Endothelial cell of umbilical vein (primary cell): ENCODE data around the gene MED8. TPM values are rescaled to one million over a fixed set of nuclear protein-coding genes. Genes with fewer than 3 reads are reported as not detected.

ENCODE experiments used
- BruUV-seq: library from RNA; stranded (reverse); fragments of 400-500 nt; replicated peaks from 2 replicates; lab custom pipeline; 2021; lab: Mats Ljungman, UMichigan
- CTCF ChIA-PET: fragments of 300-600, 350-600 bp; sonication (Branson Sonifier 250); formaldehyde crosslinking; loops from one replicate; lab custom pipeline; 2021; ENCODE audit warnings: antibody characterized with exemption, inconsistent platforms; lab: Charles Lee
- POLR2A ChIA-PET: fragments of 300-600, 350-600 bp; sonication (Branson Sonifier 250); formaldehyde crosslinking; loops from one replicate; lab custom pipeline; 2021; ENCODE audit warnings: antibody characterized with exemption, inconsistent platforms; lab: Charles Lee
- DNase-seq: peaks from one replicate; pipeline ENCODE4 v3.0.0-alpha.2; 2011; ENCODE audit warnings: low read depth, low spot score
- FAIRE-seq: peaks from 2 replicates; lab custom pipeline; 2011; peaks lifted over from hg19 to GRCh38; lab: Jason Lieb, UNC
- H2AFZ ChIP-seq: 2 replicates; pipeline ENCODE4 v1.6.0; 2012; ENCODE audit warnings: low read depth, low read length, control low read depth, inconsistent platforms
- H3K27ac ChIP-seq: 2 replicates; pipeline ENCODE4 v1.5.1; 2011; ENCODE audit warnings: low read depth, mild to moderate bottlenecking, control low read depth, low read length, moderate library complexity; ENCODE audit not compliant: insufficient read depth
- H3K27me3 ChIP-seq, 2 experiments: 2 replicates each; pipeline versions ENCODE4 v1.6.0 to v1.6.1; 2011; ENCODE audit warnings: low read length in 2 of 2, mixed read lengths in 1 of 2; ENCODE audit not compliant: control insufficient read depth in 2 of 2, insufficient read depth in 2 of 2
- H3K36me3 ChIP-seq, 2 experiments: 2 replicates in 1 of 2; 3 replicates in 1 of 2; pipeline ENCODE4 v1.5.1; 2011; ENCODE audit warnings: low read length in 2 of 2, mild to moderate bottlenecking in 1 of 2, moderate library complexity in 1 of 2; ENCODE audit not compliant: control insufficient read depth in 2 of 2, insufficient read depth in 2 of 2; ENCODE audit errors: extremely low read depth in 1 of 2
- H3K4me1 ChIP-seq: 3 replicates; pipeline ENCODE4 v1.5.1; 2011; ENCODE audit warnings: mild to moderate bottlenecking, low read length; ENCODE audit not compliant: control insufficient read depth, insufficient read depth; ENCODE audit errors: extremely low read depth
- H3K4me2 ChIP-seq: 2 replicates; pipeline ENCODE4 v1.6.1; 2011; ENCODE audit warnings: low read length, control low read depth, mixed read lengths; ENCODE audit not compliant: insufficient read depth
- H3K4me3 ChIP-seq, 3 experiments: fragments of 200-600 bp in 1 of 3; sonication (generic), shearing (Covaris generic) in 1 of 3; replicated peaks in 1 of 3; 2 replicates each; pipeline ENCODE4 v1.5.1; 2011 to 2016; ENCODE audit warnings: control low read depth in 3 of 3, low read length in 3 of 3, mild to moderate bottlenecking in 2 of 3, inconsistent platforms in 1 of 3, low read depth in 1 of 3, moderate library complexity in 1 of 3; ENCODE audit not compliant: insufficient read depth in 1 of 3
- H3K79me2 ChIP-seq: 2 replicates; pipeline ENCODE4 v1.6.0; 2012; ENCODE audit warnings: low read length, inconsistent platforms; ENCODE audit not compliant: control insufficient read depth, insufficient read depth
- H3K9ac ChIP-seq: replicated peaks from 2 replicates; pipeline ENCODE3; 2011; ENCODE audit warnings: low read length, control low read depth; ENCODE audit not compliant: insufficient read depth; ENCODE audit errors: extremely low read depth
- H3K9me1 ChIP-seq: replicated peaks from 3 replicates; pipeline ENCODE4 v1.6.0; 2011; ENCODE audit warnings: mild to moderate bottlenecking, low read length; ENCODE audit not compliant: control insufficient read depth, insufficient read depth; ENCODE audit errors: extremely low read depth
- H3K9me3 ChIP-seq: replicated peaks from 2 replicates; pipeline ENCODE4 v1.5.1; 2012; ENCODE audit warnings: low read length, inconsistent platforms; ENCODE audit not compliant: control insufficient read depth, insufficient read depth
- H4K20me1 ChIP-seq: replicated peaks from 2 replicates; pipeline ENCODE3; 2011; ENCODE audit warnings: mild to moderate bottlenecking, low read length; ENCODE audit not compliant: control insufficient read depth, insufficient read depth; ENCODE audit errors: extremely low read depth
- CTCF ChIP-seq, 2 donors: IDR thresholded peaks; 1 replicate in 1 of 2; 2 replicates in 1 of 2; pipeline ENCODE4 v1.5.1; 2011; ENCODE audit warnings: low read length in 2 of 2, mild to moderate bottlenecking in 2 of 2, moderate library complexity in 2 of 2, control low read depth in 1 of 2, inconsistent platforms in 1 of 2, low read depth in 1 of 2; ENCODE audit not compliant: insufficient read depth in 1 of 2; ENCODE audit errors: extremely low read depth in 1 of 2
- EZH2 ChIP-seq: IDR thresholded peaks from 2 replicates; pipeline ENCODE4 v1.6.1; 2012; ENCODE audit warnings: borderline replicate concordance, low read depth, mild to moderate bottlenecking, moderate library complexity, low read length, inconsistent platforms; ENCODE audit not compliant: severe bottlenecking
- FOS ChIP-seq: IDR thresholded peaks from 2 replicates; pipeline ENCODE4 v1.6.1; 2011; ENCODE audit warnings: mild to moderate bottlenecking, low read length, moderate library complexity, borderline replicate concordance; ENCODE audit not compliant: insufficient read depth
- GATA2 ChIP-seq: IDR thresholded peaks from 2 replicates; pipeline ENCODE4 v1.7.0; 2011; ENCODE audit warnings: low read depth, mild to moderate bottlenecking, moderate library complexity, mixed read lengths, low read length; ENCODE audit not compliant: insufficient read length, insufficient read depth
- JUN ChIP-seq: IDR thresholded peaks from 2 replicates; pipeline ENCODE4 v1.6.1; 2011; ENCODE audit warnings: borderline replicate concordance, low read depth; ENCODE audit not compliant: insufficient read length, insufficient read depth
- MAX ChIP-seq: IDR thresholded peaks from 2 replicates; pipeline ENCODE4 v1.6.1; 2011; ENCODE audit not compliant: insufficient read depth, insufficient read length
- MYC ChIP-seq: IDR thresholded peaks from one replicate; pipeline ENCODE4 v1.6.1; 2011; ENCODE audit warnings: mild to moderate bottlenecking, low read depth, low read length
- POLR2A ChIP-seq: IDR thresholded peaks from 2 replicates; pipeline ENCODE4 v1.6.1; 2012; ENCODE audit warnings: low read depth, mild to moderate bottlenecking, control low read depth, low read length
- POLR2AphosphoS5 ChIP-seq: IDR thresholded peaks from 2 replicates; pipeline ENCODE4 v1.6.1; 2012; ENCODE audit warnings: low read depth, mild to moderate bottlenecking, control low read depth, low read length, moderate library complexity; ENCODE audit not compliant: insufficient read depth
- dilution Hi-C: fragments of 300-500 bp; cut with MboI; formaldehyde crosslinking; loops from one replicate; pipeline ENCODE4 v1.15.0; 2019; ENCODE audit warnings: low sequenced_read_pairs; ENCODE audit not compliant: extremely low pct_ligation_motif_present
- intact Hi-C: fragments of 100-400 bp; cut with micrococcal nuclease; formaldehyde crosslinking; loops from one replicate; pipeline ENCODE4 v1.10.0; 2022
- polyA plus RNA-seq, 4 experiments: library from polyadenylated mRNA; depleted of rRNA in 3 of 4; stranded (reverse) in 3 of 4; unstranded in 1 of 4; fragments of >200 nt; gene quantifications; 2 replicates each; pipeline versions ENCODE4 v1.2.1 to v1.2.3, GENCODE V29; 2011 to 2012; ENCODE audit warnings: missing spikeins in 1 of 4
- total RNA-seq: library from RNA; stranded (reverse); gene quantifications from 2 replicates; pipeline ENCODE4 v1.2.3, GENCODE V29; 2021

MED8 gene
- total and polyA plus RNA-seq, 2 donors (not counting 3 experiments of a cell fraction or from before 2014, with no cell fraction given) = 19.6 to 45.6 TPM

- H4K20me1 ChIP-seq = no peaks in the 10 kb centered on the region
- no TSS peak for BruUV-seq
- dilution Hi-C loops (no loop called here), intact Hi-C loops (loop anchor here (1.0 to 5.0 kb wide), 3 partner anchors 8 to 139 kb away; partner anchors contain the start of gene CDC20)
- no peak for DNase-seq
- FAIRE-seq = no peak
- ChIA-PET CTCF (no interaction called here), POLR2A (no interaction called here)
- H3K9ac ChIP-seq = peak overlapping the region; percentile 81
- no peaks in the 10 kb centered on the region for H3K9me1 ChIP-seq
- peak overlapping the region; percentile 70 to 85 (median 72) for H3K4me3 ChIP-seq
- peak overlapping the region; percentile 57 for H3K27ac ChIP-seq
- TF ChIP-seq POLR2A (peak; percentile 73), POLR2AphosphoS5 (peak; percentile 45), MYC (no peak)
- H3K79me2 ChIP-seq = peaks cover 53% of the 10 kb centered on the region
- H2AFZ ChIP-seq = no peak overlapping the region
- peaks cover 26% of the 10 kb centered on the region for H3K4me1 ChIP-seq
- H3K27me3 ChIP-seq = no peaks in the 10 kb centered on the region
- H3K4me2 ChIP-seq = peak overlapping the region; percentile 61
- H3K9me3 ChIP-seq = no peaks in the 10 kb centered on the region
- peaks cover 12 to 18% of the 10 kb centered on the region in 2 experiments for H3K36me3 ChIP-seq
Observed at GRCh38 chr1:43366601-43367025, 23.0 kb downstream of the MED8 start.

- ChIA-PET POLR2A (no interaction called here), CTCF (interaction anchor here (1.1 kb wide), 1 partner anchor 48 kb away, joined by 8 read pairs; no protein-coding TSS in a partner anchor)
- Histone ChIP-seq H3K79me2 (peaks cover 57% of the 10 kb centered on the region), H3K4me3 (no peak overlapping the region), H4K20me1 (no peaks in the 10 kb centered on the region), H3K9me1 (no peaks in the 10 kb centered on the region), H3K36me3 (peaks cover 13 to 19% of the 10 kb centered on the region in 2 experiments), H3K9me3 (no peaks in the 10 kb centered on the region), H3K9ac (no peak overlapping the region), H3K27me3 (no peaks in the 10 kb centered on the region), H3K4me2 (peak overlapping the region; percentile 61), H2AFZ (no peak overlapping the region), H3K27ac (no peak overlapping the region), H3K4me1 (peaks cover 28% of the 10 kb centered on the region)
- DNase-seq (no peak), FAIRE-seq (no peak)
- intact Hi-C loops = loop anchor here (5.0 kb wide), 1 partner anchor 139 kb away; no protein-coding TSS in a partner anchor
- dilution Hi-C loops = no loop called here
- no TSS peak for BruUV-seq
- TF ChIP-seq MAX = no peak
- no peak for TF ChIP-seq POLR2AphosphoS5
- TF ChIP-seq MYC = no peak
- no peak for TF ChIP-seq CTCF (IDR thresholded peaks at IDR 0.05; ENCODE audit: extremely low read depth in 1 of 2, insufficient read depth in 1 of 2, low read depth in 1 of 2, low read length in 2 of 2)
- no peak for TF ChIP-seq GATA2
- TF ChIP-seq JUN = no peak
- no peak for TF ChIP-seq FOS
- no peak for TF ChIP-seq POLR2A
- TF ChIP-seq EZH2 = no peak
Observed at GRCh38 chr1:43366179-43366578, 23.4 kb downstream of the MED8 start.
